Esophagus squamous epithelium (tissue), 4 donors: ENCODE results near the gene FNIP2.

ENCODE experiments used
- CTCF ChIP-seq, 6 experiments: fragments of 450-650 bp in 4 of 6; fragments of 200-600 bp in 2 of 6; sonication (generic) in 2 of 6; IDR thresholded peaks; one replicate each; pipeline ENCODE4 v1.5.1; 2016 to 2019; ENCODE audit warnings: antibody characterized with exemption in 6 of 6, mild to moderate bottlenecking in 4 of 6, moderate library complexity in 4 of 6
- POLR2A ChIP-seq, 4 donors: fragments of 450-650 bp; IDR thresholded peaks; one replicate each; pipeline ENCODE4 v1.6.1; 2017; ENCODE audit warnings: antibody characterized with exemption in 4 of 4, mild to moderate bottlenecking in 4 of 4, moderate library complexity in 3 of 4

- no peak for TF ChIP-seq CTCF (IDR thresholded peaks at IDR 0.05)
- no peak for TF ChIP-seq POLR2A (IDR thresholded peaks at IDR 0.05)
Measured at GRCh38 chr4:158754385-158755180, 14.2 kb upstream of the FNIP2 start.
